Measurements from ENCODE around the gene KRT4. TPM values are rescaled to one million over a fixed set of nuclear protein-coding genes. Genes with fewer than 3 reads are reported as not detected.

The KRT4 gene
- total and polyA plus RNA-seq, 12 donors = 2.5 TPM; not detected in 11

- TF ChIP-seq CTCF (IDR thresholded peaks at IDR 0.05) = no peak
- DNase-seq (no peak), ATAC-seq (no peak)
- intact Hi-C loops (cut with DNase I) = no loop called here
- H3K4me1 ChIP-seq = no peaks in the 10 kb centered on the region
- WGBS, 2 donors = 41 to 45% methylated on average over 2 of the region's 2 CpGs
- H3K36me3 ChIP-seq = no peaks in the 10 kb centered on the region
- H3K27ac ChIP-seq = no peak overlapping the region
- H3K27me3 ChIP-seq = peaks cover 0 to 41% (median 16%) of the 10 kb centered on the region in 7 donors
- H3K9me3 ChIP-seq = peaks cover 0 to 25% (median 7%) of the 10 kb centered on the region in 11 donors
- H3K4me3 ChIP-seq = no peak overlapping the region
Observed at GRCh38 chr12:52759218-52759617, 54.7 kb downstream of the KRT4 start.

GRCh38 chr12:52757449-52758176 is 56.3 kb downstream of the KRT4 start:
- H3K4me1 ChIP-seq = no peaks in the 10 kb centered on the region
- WGBS, 2 donors = 23 to 29% methylated on average over 1 of the region's 1 CpG
- H3K27me3 ChIP-seq = peaks cover 0 to 49% (median 19%) of the 10 kb centered on the region in 7 donors
- H3K36me3 ChIP-seq = no peaks in the 10 kb centered on the region
- ATAC-seq = no peak
- H3K27ac ChIP-seq = no peak overlapping the region
- no peak for TF ChIP-seq CTCF (IDR thresholded peaks at IDR 0.05)
- H3K9me3 ChIP-seq = peaks cover 0 to 25% (median 7%) of the 10 kb centered on the region in 11 donors
- intact Hi-C loops (cut with DNase I) = no loop called here
- H3K4me3 ChIP-seq = no peak overlapping the region
- DNase-seq = no peak

Other genes with a start within 250 kb of the KRT4 start
- under 1 TPM in 1 of 10 donors, not detected in 9; 0.62 TPM for gene KRT74, start 240.3 kb downstream of the KRT4 start, total RNA-seq
- not detected for gene KRT74, start 240.3 kb downstream of the KRT4 start, polyA plus RNA-seq
- gene KRT72, start 212.7 kb downstream of the KRT4 start, total RNA-seq = under 1 TPM in 1 of 10 donors, not detected in 9; 0.15 TPM
- not detected for gene KRT72, start 212.7 kb downstream of the KRT4 start, polyA plus RNA-seq
- gene KRT73, start 195.6 kb downstream of the KRT4 start, total RNA-seq = not detected
- not detected for gene KRT73, start 195.6 kb downstream of the KRT4 start, polyA plus RNA-seq
- not detected for gene KRT2, start 161.9 kb downstream of the KRT4 start, total RNA-seq
- gene KRT2, start 161.9 kb downstream of the KRT4 start, polyA plus RNA-seq = not detected
- not detected for gene KRT1, start 133.7 kb downstream of the KRT4 start, total RNA-seq
- gene KRT1, start 133.7 kb downstream of the KRT4 start, polyA plus RNA-seq = not detected
- under 1 TPM in 1 of 10 donors, not detected in 9; 0.08 TPM for gene KRT77, start 110.6 kb downstream of the KRT4 start, total RNA-seq
- gene KRT77, start 110.6 kb downstream of the KRT4 start, polyA plus RNA-seq = not detected
- not detected for gene KRT76, start 36.8 kb downstream of the KRT4 start, total RNA-seq
- not detected for gene KRT76, start 36.8 kb downstream of the KRT4 start, polyA plus RNA-seq
- not detected for gene KRT3, start 18.0 kb downstream of the KRT4 start, total RNA-seq
- gene KRT3, start 18.0 kb downstream of the KRT4 start, polyA plus RNA-seq = not detected
- gene KRT79, start 20.2 kb upstream of the KRT4 start, total RNA-seq = not detected
- gene KRT79, start 20.2 kb upstream of the KRT4 start, polyA plus RNA-seq = under 1 TPM in 1 of 2 donors, not detected in 1; 0.30 TPM
- not detected for gene KRT78, start 34.9 kb upstream of the KRT4 start, total RNA-seq
- gene KRT78, start 34.9 kb upstream of the KRT4 start, polyA plus RNA-seq = under 1 TPM in 1 of 2 donors, not detected in 1; 0.07 TPM
- 100 to 1,000 TPM in 6 of 10 donors, 10 to 100 TPM in 4; 52.1 to 150 (median 109) TPM for gene KRT8, start 91.0 kb upstream of the KRT4 start, total RNA-seq
- gene KRT8, start 91.0 kb upstream of the KRT4 start, polyA plus RNA-seq = 100 to 1,000 TPM; 153 to 161 TPM
- 10 to 100 TPM in 1 of 10 donors, 1 to 10 TPM in 9; 2.8 to 20.9 (median 6.4) TPM for gene KRT18, start 135.0 kb upstream of the KRT4 start, total RNA-seq
- gene KRT18, start 135.0 kb upstream of the KRT4 start, polyA plus RNA-seq = 10 to 100 TPM in 1 of 2 donors, 1 to 10 TPM in 1; 7.8 to 13.1 TPM
- gene EIF4B, start 192.3 kb upstream of the KRT4 start, total RNA-seq = 100 to 1,000 TPM; 364 to 477 (median 431) TPM
- gene EIF4B, start 192.3 kb upstream of the KRT4 start, polyA plus RNA-seq = 10 to 100 TPM; 53.2 to 63.5 TPM
- gene TNS2, start 235.9 kb upstream of the KRT4 start, total RNA-seq = 100 to 1,000 TPM in 3 of 10 donors, 10 to 100 TPM in 7; 60.6 to 139 (median 77.1) TPM
- 100 to 1,000 TPM in 1 of 2 donors, 10 to 100 TPM in 1; 68.1 to 364 TPM for gene TNS2, start 235.9 kb upstream of the KRT4 start, polyA plus RNA-seq

Measured in heart right ventricle (tissue), 16 donors.